PFSK-1 (cell line): ENCODE measurements around the gene LSM6.

ENCODE experiments used
- POLR2AphosphoS5 ChIP-seq: IDR thresholded peaks from 2 replicates; pipeline ENCODE4 v1.6.1; 2012; ENCODE audit warnings: low read depth, mild to moderate bottlenecking, control low read depth, low read length, moderate library complexity
- SIN3A ChIP-seq: IDR thresholded peaks from 2 replicates; pipeline ENCODE4 v1.6.1; 2012; ENCODE audit warnings: mild to moderate bottlenecking, low read length, moderate library complexity, borderline replicate concordance; ENCODE audit not compliant: insufficient read depth
- TAF1 ChIP-seq: IDR thresholded peaks from 2 replicates; pipeline ENCODE4 v1.6.1; 2012; ENCODE audit warnings: low read length, control low read depth, borderline replicate concordance; ENCODE audit not compliant: insufficient read depth
- TF ChIP-seq, protein P1 (sequence below), 2 experiments: IDR thresholded peaks; 2 replicates each; pipeline versions ENCODE4 v1.6.1 to v1.8.0; 2011 to 2012; ENCODE audit warnings: low read depth in 2 of 2, low read length in 2 of 2, control low read depth in 1 of 2, inconsistent platforms in 1 of 2, mild to moderate bottlenecking in 1 of 2, moderate library complexity in 1 of 2; ENCODE audit not compliant: insufficient read depth in 1 of 2

DNA sequence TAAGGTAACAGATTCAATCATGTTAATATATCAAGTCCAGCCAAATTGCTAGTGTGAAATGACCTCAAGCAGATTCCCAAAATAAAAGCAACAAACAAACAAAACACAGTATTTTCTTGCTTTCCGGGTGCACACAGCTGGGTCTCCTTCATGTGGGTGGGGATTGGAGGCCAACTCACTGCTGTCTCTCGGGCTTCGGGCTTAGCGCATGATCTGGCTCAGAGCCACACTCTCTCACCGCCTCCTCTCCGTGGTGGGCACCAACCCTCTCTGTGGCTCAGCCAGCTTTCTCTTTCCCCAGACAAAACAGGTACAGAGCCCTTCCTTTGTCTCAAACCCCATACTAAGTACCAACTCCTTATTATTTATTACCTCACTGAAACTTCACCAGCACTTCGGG is 35.9 kb downstream of the LSM6 start:
- TF ChIP-seq, protein P1, sequence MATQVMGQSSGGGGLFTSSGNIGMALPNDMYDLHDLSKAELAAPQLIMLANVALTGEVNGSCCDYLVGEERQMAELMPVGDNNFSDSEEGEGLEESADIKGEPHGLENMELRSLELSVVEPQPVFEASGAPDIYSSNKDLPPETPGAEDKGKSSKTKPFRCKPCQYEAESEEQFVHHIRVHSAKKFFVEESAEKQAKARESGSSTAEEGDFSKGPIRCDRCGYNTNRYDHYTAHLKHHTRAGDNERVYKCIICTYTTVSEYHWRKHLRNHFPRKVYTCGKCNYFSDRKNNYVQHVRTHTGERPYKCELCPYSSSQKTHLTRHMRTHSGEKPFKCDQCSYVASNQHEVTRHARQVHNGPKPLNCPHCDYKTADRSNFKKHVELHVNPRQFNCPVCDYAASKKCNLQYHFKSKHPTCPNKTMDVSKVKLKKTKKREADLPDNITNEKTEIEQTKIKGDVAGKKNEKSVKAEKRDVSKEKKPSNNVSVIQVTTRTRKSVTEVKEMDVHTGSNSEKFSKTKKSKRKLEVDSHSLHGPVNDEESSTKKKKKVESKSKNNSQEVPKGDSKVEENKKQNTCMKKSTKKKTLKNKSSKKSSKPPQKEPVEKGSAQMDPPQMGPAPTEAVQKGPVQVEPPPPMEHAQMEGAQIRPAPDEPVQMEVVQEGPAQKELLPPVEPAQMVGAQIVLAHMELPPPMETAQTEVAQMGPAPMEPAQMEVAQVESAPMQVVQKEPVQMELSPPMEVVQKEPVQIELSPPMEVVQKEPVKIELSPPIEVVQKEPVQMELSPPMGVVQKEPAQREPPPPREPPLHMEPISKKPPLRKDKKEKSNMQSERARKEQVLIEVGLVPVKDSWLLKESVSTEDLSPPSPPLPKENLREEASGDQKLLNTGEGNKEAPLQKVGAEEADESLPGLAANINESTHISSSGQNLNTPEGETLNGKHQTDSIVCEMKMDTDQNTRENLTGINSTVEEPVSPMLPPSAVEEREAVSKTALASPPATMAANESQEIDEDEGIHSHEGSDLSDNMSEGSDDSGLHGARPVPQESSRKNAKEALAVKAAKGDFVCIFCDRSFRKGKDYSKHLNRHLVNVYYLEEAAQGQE (IDR thresholded peaks at IDR 0.05; ENCODE audit: insufficient read depth in 1 of 2, low read depth in 2 of 2, low read length in 2 of 2), result no peak
- TF ChIP-seq POLR2AphosphoS5 (no peak), TAF1 (no peak), SIN3A (no peak)
